Testis (tissue), 2 donors: Measurements from ENCODE around the gene ZFAND5.

Experiments
- CTCF ChIP-seq, 3 experiments: fragments of 450-650 bp in 2 of 3; fragments of 200-600 bp in 1 of 3; sonication (generic) in 1 of 3; IDR thresholded peaks; one replicate each; pipeline ENCODE4 v1.5.1; 2016 to 2019; ENCODE audit warnings: antibody characterized with exemption in 3 of 3, mild to moderate bottlenecking in 2 of 3, moderate library complexity in 1 of 3
- POLR2A ChIP-seq: fragments of 450-650 bp; IDR thresholded peaks from one replicate; pipeline ENCODE4 v1.6.1; 2017; ENCODE audit warnings: antibody characterized with exemption, mild to moderate bottlenecking, moderate library complexity

- TF ChIP-seq POLR2A = no peak
- no peak for TF ChIP-seq CTCF (IDR thresholded peaks at IDR 0.05)
Measured at GRCh38 chr9:72315089-72315509, 49.9 kb downstream of the ZFAND5 start.
